WERI-Rb-1 (cell line): Measurements from ENCODE around the gene RERE.

Experiments used
- DNase-seq: peaks from one replicate; pipeline ENCODE4 v3.0.0-alpha.2; 2020
- H3K27ac ChIP-seq: fragments of 250-450 bp; sonication (Bioruptor Pico); 2 replicates; pipeline ENCODE4 v1.5.1; 2020; ENCODE audit warnings: mild to moderate bottlenecking, moderate library complexity
- H3K27me3 ChIP-seq: fragments of 250-450 bp; sonication (Bioruptor Pico); 2 replicates; pipeline ENCODE4 v1.5.1; 2021; ENCODE audit warnings: mild to moderate bottlenecking, low read depth, moderate library complexity; ENCODE audit not compliant: insufficient read depth, severe bottlenecking
- H3K36me3 ChIP-seq: fragments of 250-450 bp; sonication (Bioruptor Pico); 2 replicates; pipeline ENCODE4 v1.5.1; 2020; ENCODE audit warnings: mild to moderate bottlenecking, moderate library complexity
- H3K4me3 ChIP-seq: 2 replicates; pipeline ENCODE4 v1.5.1; 2011; ENCODE audit warnings: low read depth, mild to moderate bottlenecking, control low read depth, low read length
- H3K9me3 ChIP-seq: fragments of 250-450 bp; sonication (Bioruptor Pico); 2 replicates; pipeline ENCODE4 v1.5.1; 2021; ENCODE audit warnings: mild to moderate bottlenecking, moderate library complexity; ENCODE audit not compliant: severe bottlenecking
- TF ChIP-seq, protein P1 (sequence below): IDR thresholded peaks from 2 replicates; pipeline ENCODE4 v1.5.1; 2011; ENCODE audit warnings: low read depth, mild to moderate bottlenecking, control low read depth, inconsistent platforms, low read length

RERE gene

DNA sequence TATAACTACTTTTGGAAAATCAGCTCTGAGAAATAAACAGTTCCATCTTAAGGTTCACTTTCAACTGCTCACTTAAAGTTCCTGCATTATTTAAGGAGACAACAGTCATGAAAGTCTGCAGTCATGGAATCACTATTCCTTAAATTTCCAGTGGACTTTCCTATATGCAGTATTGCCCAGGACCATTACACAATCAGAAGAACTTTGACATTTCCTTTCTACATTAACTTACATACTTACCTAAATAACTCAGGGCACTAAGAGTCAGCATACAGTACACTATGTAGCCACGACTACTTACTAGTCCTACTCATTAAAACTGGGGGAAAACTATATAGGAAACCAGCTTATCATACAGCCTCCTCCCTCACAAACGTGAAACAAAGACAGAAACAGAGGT is 279.4 kb downstream of the RERE start:
- Histone ChIP-seq H3K36me3 (peaks cover 53% of the 10 kb centered on the region), H3K9me3 (no peaks in the 10 kb centered on the region), H3K27ac (no peak overlapping the region), H3K27me3 (no peaks in the 10 kb centered on the region), H3K4me3 (no peak overlapping the region)
- no peak for DNase-seq
- TF ChIP-seq, protein P1, sequence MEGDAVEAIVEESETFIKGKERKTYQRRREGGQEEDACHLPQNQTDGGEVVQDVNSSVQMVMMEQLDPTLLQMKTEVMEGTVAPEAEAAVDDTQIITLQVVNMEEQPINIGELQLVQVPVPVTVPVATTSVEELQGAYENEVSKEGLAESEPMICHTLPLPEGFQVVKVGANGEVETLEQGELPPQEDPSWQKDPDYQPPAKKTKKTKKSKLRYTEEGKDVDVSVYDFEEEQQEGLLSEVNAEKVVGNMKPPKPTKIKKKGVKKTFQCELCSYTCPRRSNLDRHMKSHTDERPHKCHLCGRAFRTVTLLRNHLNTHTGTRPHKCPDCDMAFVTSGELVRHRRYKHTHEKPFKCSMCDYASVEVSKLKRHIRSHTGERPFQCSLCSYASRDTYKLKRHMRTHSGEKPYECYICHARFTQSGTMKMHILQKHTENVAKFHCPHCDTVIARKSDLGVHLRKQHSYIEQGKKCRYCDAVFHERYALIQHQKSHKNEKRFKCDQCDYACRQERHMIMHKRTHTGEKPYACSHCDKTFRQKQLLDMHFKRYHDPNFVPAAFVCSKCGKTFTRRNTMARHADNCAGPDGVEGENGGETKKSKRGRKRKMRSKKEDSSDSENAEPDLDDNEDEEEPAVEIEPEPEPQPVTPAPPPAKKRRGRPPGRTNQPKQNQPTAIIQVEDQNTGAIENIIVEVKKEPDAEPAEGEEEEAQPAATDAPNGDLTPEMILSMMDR, result no peak

DNA sequence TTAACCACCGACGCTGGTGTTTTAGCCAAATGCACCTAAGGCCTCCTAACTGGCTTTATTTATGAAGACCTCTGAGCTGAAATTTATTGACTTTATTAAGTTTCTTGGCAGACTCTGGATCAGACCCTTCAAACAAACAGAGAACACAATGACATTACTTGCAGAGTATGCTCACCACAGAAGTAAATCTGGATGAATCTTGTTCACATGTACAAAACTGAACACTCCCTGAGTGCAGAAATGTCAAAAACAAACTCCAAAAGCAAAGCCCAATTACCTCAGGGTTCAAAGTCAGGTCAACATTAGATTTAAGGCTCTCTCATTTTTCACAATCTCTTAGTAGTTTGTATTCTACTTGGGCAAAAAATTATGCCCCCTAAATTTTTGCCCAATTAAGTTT is 280.9 kb downstream of the RERE start:
- peaks cover 46% of the 10 kb centered on the region for H3K36me3 ChIP-seq
- DNase-seq, result no peak
- TF ChIP-seq, protein P1, result no peak

DNA sequence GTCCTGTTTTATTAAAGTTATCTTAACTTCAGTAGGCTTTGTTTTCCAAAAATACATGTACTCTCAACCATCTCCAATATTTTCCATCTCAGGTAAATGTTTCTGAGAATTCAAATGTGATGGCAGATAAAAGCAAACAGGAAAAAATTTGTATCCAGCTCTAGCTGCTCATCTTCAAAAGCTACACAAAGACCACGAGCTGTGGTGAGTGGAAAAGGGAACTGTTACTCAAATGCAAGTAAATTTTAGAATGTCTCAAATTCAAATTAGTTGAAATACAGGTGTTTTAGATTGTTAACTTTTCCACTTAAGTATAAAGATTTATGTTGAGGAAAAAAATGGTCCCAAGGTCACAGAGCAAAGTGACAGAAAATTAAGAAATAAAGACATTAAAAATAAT is 283.5 kb downstream of the RERE start:
- Histone ChIP-seq H3K4me3 (no peak overlapping the region), H3K36me3 (peaks cover 30% of the 10 kb centered on the region), H3K27me3 (no peaks in the 10 kb centered on the region), H3K27ac (no peak overlapping the region), H3K9me3 (no peaks in the 10 kb centered on the region)
- no peak for DNase-seq
- TF ChIP-seq, protein P1, result no peak

More for the DNA sequence above, 280.9 kb downstream of the RERE start:
- Histone ChIP-seq H3K27me3 (no peaks in the 10 kb centered on the region), H3K4me3 (no peak overlapping the region), H3K9me3 (no peaks in the 10 kb centered on the region), H3K27ac (peak overlapping the region; percentile 62)

DNA sequence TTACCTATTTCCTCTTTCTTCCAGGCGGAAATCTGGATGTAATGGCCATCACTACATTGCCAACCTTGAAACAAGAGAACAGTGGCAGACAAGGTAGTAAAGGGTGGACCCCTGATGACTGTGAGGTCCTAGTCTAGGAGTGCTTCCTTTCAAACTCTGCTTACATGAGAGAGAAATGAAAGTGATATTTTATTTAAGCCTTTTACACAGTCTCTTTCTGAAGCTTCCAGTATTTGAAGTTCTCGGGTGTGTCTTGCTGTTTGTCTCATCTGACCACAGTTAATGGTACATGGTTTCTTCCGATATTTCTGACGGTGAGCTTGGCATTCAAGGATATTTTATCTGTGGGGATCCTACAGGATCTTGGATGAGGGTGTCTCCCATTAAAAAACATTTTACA is 284.3 kb downstream of the RERE start:
- Histone ChIP-seq H3K9me3 (no peaks in the 10 kb centered on the region), H3K4me3 (no peak overlapping the region), H3K36me3 (peaks cover 27% of the 10 kb centered on the region), H3K27ac (0 out of 2 replicates have a peak overlapping the region, but pooled peaks have one; percentile 13), H3K27me3 (no peaks in the 10 kb centered on the region)
- TF ChIP-seq, protein P1, result no peak
- no peak for DNase-seq

DNA sequence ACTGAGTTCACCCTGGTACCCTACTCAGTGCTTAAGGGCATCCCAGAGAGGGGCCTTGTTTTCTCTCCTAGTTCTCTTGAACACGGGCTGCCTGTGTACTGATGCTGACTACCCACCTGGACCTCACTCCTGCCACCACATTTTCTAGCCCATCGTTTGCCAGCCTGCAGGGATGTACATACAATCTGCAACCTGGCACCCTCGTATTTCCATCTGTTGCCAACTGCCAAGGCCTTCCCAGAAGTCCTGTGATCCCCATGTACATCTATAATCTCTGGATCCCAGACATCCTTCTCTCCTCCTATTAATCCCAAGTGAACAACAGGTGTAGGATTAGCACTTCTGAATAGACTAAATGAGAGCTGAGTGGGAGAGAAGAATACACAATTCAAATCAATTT is 287.5 kb downstream of the RERE start:
- no peaks in the 10 kb centered on the region for H3K27me3 ChIP-seq
- H3K4me3 ChIP-seq, result no peak overlapping the region
- TF ChIP-seq, protein P1, result no peak
- H3K27ac ChIP-seq, result peak overlapping the region; percentile 54
- peaks cover 13% of the 10 kb centered on the region for H3K36me3 ChIP-seq
- H3K9me3 ChIP-seq, result no peaks in the 10 kb centered on the region
- peak; percentile 33 for DNase-seq

DNA sequence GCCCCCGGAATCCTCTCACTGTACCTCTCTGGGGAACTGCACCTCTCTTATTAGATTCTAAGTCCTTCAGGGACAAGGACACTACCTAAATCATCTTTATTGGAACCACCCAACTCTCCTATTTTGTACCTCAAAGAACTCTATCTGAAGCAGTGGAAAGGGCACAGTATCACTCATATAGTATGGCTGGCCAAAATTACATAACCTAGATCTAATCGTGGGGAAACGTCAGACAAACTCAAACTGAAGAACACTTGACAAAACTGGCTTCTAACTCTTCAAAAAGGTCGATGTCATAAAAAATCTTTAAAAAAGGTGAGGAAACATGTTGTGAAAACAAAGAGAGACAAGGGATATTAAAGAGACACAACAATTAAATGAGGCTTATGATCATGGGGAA is 289.5 kb downstream of the RERE start:
- TF ChIP-seq, protein P1, result no peak
- Histone ChIP-seq H3K9me3 (no peaks in the 10 kb centered on the region), H3K4me3 (no peak overlapping the region)

More for the DNA sequence above, 289.5 kb downstream of the RERE start:
- H3K27me3 ChIP-seq, result no peaks in the 10 kb centered on the region
- peaks cover 21% of the 10 kb centered on the region for H3K36me3 ChIP-seq
- H3K27ac ChIP-seq, result no peak overlapping the region
- no peak for DNase-seq
